Esophagus muscularis mucosa (tissue), 3 donors: Measurements from ENCODE around the gene RAE1.

Experiments used
- CTCF ChIP-seq, 3 experiments: fragments of 200-600 bp in 2 of 3; fragments of 450-650 bp in 1 of 3; sonication (generic) in 2 of 3; IDR thresholded peaks; one replicate each; pipeline ENCODE4 v1.5.1; 2017 to 2019; ENCODE audit warnings: antibody characterized with exemption in 3 of 3, mild to moderate bottlenecking in 2 of 3, moderate library complexity in 1 of 3
- POLR2A ChIP-seq: fragments of 450-650 bp; IDR thresholded peaks from one replicate; pipeline ENCODE4 v1.6.1; 2017; ENCODE audit warnings: antibody characterized with exemption, moderate library complexity, mild to moderate bottlenecking, low read depth
- POLR2AphosphoS5 ChIP-seq, 2 donors: sonication (generic); formaldehyde crosslinking; IDR thresholded peaks; one replicate each; pipeline ENCODE4 v1.6.1; 2017; ENCODE audit warnings: antibody characterized with exemption in 2 of 2

GRCh38 chr20:57315083-57315975, 35.7 kb upstream of the RAE1 start:
- TF ChIP-seq CTCF (IDR thresholded peaks at IDR 0.05), result no peak
- no peak for TF ChIP-seq POLR2A
- TF ChIP-seq POLR2AphosphoS5 (IDR thresholded peaks at IDR 0.05), result no peak
